ENCODE measurements around the gene ITGB5. TPM values are rescaled to one million over a fixed set of nuclear protein-coding genes. Genes with fewer than 3 reads are reported as not detected.

ITGB5 gene
- total and polyA plus RNA-seq, 4 donors = 21.0 to 126 (median 43.7) TPM

DNA sequence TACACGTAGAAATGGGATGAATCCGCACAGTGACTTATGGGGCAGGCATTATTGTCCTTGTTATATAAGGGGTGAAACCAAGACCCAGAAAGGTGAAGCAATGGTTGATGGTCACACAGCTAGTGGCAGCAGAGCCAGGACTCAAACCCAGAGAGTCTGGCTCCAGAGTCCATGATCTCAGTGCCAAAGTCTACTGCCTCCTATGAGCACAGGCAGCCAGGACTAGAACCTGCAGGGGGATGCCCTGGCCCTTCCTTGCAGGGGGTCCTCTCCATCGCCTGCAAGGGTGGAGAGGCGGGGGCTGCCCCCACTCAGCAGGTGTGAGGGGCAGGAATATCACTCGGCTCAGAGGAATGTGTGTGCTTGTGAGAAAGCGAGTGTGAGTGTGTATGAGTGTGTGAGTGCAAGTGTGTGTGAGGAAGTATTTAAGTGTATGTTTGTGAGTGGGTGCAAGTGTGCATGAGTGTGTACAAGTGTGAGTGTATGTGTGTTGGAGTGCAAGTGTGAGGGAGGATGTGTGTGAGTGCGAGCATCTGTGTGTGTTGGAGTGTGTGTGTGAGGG lies 112.2 kb downstream of the ITGB5 start:
- H3K27ac ChIP-seq (ENCODE audit: low read depth in 1 of 2, low read length in 1 of 2) = peak overlapping the region in 1 of 2 donors; percentile 46
- H3K4me1 ChIP-seq (ENCODE audit: control insufficient read depth in 5 of 5, insufficient read depth in 5 of 5, low read length in 5 of 5) = peaks cover 17 to 55% (median 33%) of the 10 kb centered on the region in 5 donors
- H3K4me3 ChIP-seq = no peak overlapping the region
- WGBS, 2 donors = 87 to 92% methylated on average over 7 of the region's 7 CpGs
- DNase-seq (no peak), ATAC-seq (ENCODE audit: insufficient read depth, low FRiP score) (no peak)
- no peak overlapping the region for H3K9ac ChIP-seq (ENCODE audit: insufficient read depth in 1 of 2, low read length in 2 of 2)
- no peaks in the 10 kb centered on the region for H3K27me3 ChIP-seq (ENCODE audit: control insufficient read depth in 3 of 3, insufficient read depth in 3 of 3, low read length in 2 of 3)
- TF ChIP-seq, protein P1, sequence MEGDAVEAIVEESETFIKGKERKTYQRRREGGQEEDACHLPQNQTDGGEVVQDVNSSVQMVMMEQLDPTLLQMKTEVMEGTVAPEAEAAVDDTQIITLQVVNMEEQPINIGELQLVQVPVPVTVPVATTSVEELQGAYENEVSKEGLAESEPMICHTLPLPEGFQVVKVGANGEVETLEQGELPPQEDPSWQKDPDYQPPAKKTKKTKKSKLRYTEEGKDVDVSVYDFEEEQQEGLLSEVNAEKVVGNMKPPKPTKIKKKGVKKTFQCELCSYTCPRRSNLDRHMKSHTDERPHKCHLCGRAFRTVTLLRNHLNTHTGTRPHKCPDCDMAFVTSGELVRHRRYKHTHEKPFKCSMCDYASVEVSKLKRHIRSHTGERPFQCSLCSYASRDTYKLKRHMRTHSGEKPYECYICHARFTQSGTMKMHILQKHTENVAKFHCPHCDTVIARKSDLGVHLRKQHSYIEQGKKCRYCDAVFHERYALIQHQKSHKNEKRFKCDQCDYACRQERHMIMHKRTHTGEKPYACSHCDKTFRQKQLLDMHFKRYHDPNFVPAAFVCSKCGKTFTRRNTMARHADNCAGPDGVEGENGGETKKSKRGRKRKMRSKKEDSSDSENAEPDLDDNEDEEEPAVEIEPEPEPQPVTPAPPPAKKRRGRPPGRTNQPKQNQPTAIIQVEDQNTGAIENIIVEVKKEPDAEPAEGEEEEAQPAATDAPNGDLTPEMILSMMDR (IDR thresholded peaks at IDR 0.05; ENCODE audit: control extremely low read depth, extremely low read depth) = no peak
- H3K9me3 ChIP-seq (ENCODE audit: control insufficient read depth in 4 of 4, insufficient read depth in 3 of 4, low read length in 3 of 4) = peaks cover 0 to 5% (median 0%) of the 10 kb centered on the region in 4 donors
- H3K36me3 ChIP-seq (ENCODE audit: control insufficient read depth in 4 of 4, insufficient read depth in 4 of 4, low read length in 4 of 4) = peaks cover 0 to 6% (median 2%) of the 10 kb centered on the region in 4 donors

DNA sequence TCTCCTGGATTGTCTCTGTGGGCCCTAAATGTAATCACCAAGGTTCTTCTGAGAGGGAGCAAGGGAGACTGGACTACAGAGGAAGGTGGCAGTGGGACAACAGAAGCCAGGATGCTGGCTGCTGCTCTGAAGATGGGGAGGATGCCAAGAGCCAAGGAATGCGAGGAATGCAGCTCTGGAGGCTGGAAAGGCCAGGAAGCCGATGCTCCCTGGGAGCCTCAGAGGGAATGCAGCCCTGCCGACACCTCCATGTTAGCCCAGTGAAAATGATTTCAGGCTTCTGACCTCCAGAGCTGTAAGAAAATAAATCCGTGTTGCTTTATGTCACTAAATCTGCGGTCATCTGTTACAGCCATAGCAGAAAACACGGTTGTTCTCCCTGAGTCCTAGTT lies 112.8 kb downstream of the ITGB5 start:
- TF ChIP-seq, protein P1 (IDR thresholded peaks at IDR 0.05; ENCODE audit: control extremely low read depth, extremely low read depth) = no peak
- WGBS, 2 donors = 64 to 80% methylated on average over 6 of the region's 6 CpGs
- H3K9ac ChIP-seq (ENCODE audit: insufficient read depth in 1 of 2, low read length in 2 of 2) = no peak overlapping the region
- ATAC-seq (ENCODE audit: insufficient read depth, low FRiP score) = no peak
- DNase-seq = peak; percentile 62 to 72 (median 63)
- H3K4me1 ChIP-seq (ENCODE audit: control insufficient read depth in 5 of 5, insufficient read depth in 5 of 5, low read length in 5 of 5) = peaks cover 13 to 49% (median 27%) of the 10 kb centered on the region in 5 donors
- peaks cover 0 to 6% (median 2%) of the 10 kb centered on the region in 4 donors for H3K36me3 ChIP-seq (ENCODE audit: control insufficient read depth in 4 of 4, insufficient read depth in 4 of 4, low read length in 4 of 4)
- H3K27ac ChIP-seq (ENCODE audit: low read depth in 1 of 2, low read length in 1 of 2) = peak overlapping the region in 1 of 2 donors; percentile 46
- H3K27me3 ChIP-seq (ENCODE audit: control insufficient read depth in 3 of 3, insufficient read depth in 3 of 3, low read length in 2 of 3) = no peaks in the 10 kb centered on the region
- H3K9me3 ChIP-seq (ENCODE audit: control insufficient read depth in 4 of 4, insufficient read depth in 3 of 4, low read length in 3 of 4) = peaks cover 0 to 5% (median 0%) of the 10 kb centered on the region in 4 donors
- no peak overlapping the region for H3K4me3 ChIP-seq

DNA sequence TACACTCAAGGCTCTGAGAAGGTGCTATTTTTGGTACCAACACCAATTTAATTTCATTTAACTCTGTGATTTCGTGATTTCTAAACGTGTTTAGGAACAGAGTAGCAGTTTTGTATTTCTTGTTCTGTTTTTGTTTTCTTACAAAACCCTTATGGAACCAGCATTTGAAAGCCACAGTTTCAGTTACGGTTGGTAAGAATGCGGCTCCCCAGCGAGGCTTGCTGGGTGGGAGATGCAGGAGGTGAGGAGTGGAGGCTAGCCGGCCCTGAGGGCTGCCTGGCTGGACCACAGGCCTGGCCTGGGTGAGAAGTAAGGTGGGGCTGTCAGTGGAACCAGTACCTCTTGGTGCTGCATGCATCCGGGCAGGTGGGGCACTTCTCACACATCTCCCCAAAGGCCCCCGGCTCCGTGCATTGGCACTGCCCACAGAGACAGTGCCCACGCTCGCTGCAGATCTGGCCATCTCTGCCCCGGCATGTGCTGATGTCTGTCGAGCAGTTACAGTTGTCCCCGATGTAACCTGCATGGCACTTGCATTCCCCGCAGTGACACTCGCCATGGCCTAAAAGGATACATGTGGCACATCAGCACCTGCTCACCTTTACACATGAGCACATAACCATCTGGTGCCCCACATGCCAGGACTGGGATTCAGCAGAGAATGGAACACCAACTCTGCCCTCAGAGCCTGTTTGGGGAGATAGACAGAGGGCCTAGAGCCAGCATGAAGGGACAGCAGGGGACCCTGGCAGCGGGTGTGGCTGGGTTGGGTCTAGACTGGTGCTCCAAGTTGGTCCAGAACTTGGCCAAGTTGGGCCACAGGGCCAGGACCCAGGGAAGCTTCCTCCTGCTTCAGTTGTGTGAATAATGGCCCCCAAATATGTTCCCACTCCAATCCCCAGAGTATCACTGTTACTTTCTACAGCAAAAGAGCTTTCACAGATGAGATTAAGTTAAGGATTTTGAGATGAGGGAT lies 113.5 kb downstream of the ITGB5 start:
- WGBS, 2 donors = 93 to 95% methylated on average over 17 of the region's 17 CpGs
- Histone ChIP-seq H3K9me3 (ENCODE audit: control insufficient read depth in 4 of 4, insufficient read depth in 3 of 4, low read length in 3 of 4) (peaks cover 0 to 5% (median 0%) of the 10 kb centered on the region in 4 donors), H3K4me1 (ENCODE audit: control insufficient read depth in 5 of 5, insufficient read depth in 5 of 5, low read length in 5 of 5) (peaks cover 13 to 42% (median 24%) of the 10 kb centered on the region in 5 donors)

More for the DNA sequence above, 113.5 kb downstream of the ITGB5 start:
- TF ChIP-seq, protein P1 (IDR thresholded peaks at IDR 0.05; ENCODE audit: control extremely low read depth, extremely low read depth) = no peak
- Histone ChIP-seq H3K36me3 (ENCODE audit: control insufficient read depth in 4 of 4, insufficient read depth in 4 of 4, low read length in 4 of 4) (peaks cover 0 to 6% (median 2%) of the 10 kb centered on the region in 4 donors), H3K27ac (ENCODE audit: low read depth in 1 of 2, low read length in 1 of 2) (peak overlapping the region in 1 of 2 donors; percentile 28), H3K27me3 (ENCODE audit: control insufficient read depth in 3 of 3, insufficient read depth in 3 of 3, low read length in 2 of 3) (no peaks in the 10 kb centered on the region), H3K9ac (ENCODE audit: insufficient read depth in 1 of 2, low read length in 2 of 2) (no peak overlapping the region), H3K4me3 (no peak overlapping the region)
- ATAC-seq (ENCODE audit: insufficient read depth, low FRiP score) (no peak), DNase-seq (no peak)

Measured in lung (tissue), 12 donors.